ENCODE data around the gene CADM2.

The CADM2 gene

DNA sequence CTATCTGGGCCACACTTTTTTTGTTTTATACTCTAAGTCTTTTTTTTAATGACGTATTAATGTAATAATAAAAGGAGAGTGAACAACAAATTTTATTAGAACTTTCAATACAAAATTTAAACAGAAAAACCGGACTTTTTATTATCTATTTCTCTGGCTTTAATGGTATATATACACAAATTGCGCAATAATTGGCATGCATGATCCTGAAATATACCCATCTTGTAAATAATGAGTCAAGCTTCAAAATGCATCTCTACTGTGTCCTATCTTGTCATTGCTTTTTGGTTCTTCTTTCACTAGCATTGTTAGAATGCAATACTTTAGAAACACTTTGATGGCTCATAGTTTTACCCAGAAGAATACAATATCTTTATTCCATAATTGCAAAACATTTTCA, 963.6 kb downstream of the CADM2 start:
- no peak for DNase-seq (ENCODE audit: low read depth)
- in situ Hi-C loops (cut with HindIII; ENCODE audit: low sequenced_read_pairs) = no loop called here
- no peak overlapping the region for H3K4me3 ChIP-seq (ENCODE audit: low read depth, low read length)
- TF ChIP-seq, protein P1, sequence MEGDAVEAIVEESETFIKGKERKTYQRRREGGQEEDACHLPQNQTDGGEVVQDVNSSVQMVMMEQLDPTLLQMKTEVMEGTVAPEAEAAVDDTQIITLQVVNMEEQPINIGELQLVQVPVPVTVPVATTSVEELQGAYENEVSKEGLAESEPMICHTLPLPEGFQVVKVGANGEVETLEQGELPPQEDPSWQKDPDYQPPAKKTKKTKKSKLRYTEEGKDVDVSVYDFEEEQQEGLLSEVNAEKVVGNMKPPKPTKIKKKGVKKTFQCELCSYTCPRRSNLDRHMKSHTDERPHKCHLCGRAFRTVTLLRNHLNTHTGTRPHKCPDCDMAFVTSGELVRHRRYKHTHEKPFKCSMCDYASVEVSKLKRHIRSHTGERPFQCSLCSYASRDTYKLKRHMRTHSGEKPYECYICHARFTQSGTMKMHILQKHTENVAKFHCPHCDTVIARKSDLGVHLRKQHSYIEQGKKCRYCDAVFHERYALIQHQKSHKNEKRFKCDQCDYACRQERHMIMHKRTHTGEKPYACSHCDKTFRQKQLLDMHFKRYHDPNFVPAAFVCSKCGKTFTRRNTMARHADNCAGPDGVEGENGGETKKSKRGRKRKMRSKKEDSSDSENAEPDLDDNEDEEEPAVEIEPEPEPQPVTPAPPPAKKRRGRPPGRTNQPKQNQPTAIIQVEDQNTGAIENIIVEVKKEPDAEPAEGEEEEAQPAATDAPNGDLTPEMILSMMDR (IDR thresholded peaks at IDR 0.05; ENCODE audit: low read depth, low read length, missing control alignments) = no peak

GRCh38 chr3:85930718-85931117, 971.9 kb downstream of the CADM2 start:
- no peak overlapping the region for H3K4me3 ChIP-seq (ENCODE audit: low read depth, low read length)
- no peak for DNase-seq (ENCODE audit: low read depth)
- in situ Hi-C loops (cut with HindIII; ENCODE audit: low sequenced_read_pairs) = no loop called here
- TF ChIP-seq, protein P1 (IDR thresholded peaks at IDR 0.05; ENCODE audit: low read depth, low read length, missing control alignments) = no peak

GRCh38 chr3:85933326-85933725, 974.5 kb downstream of the CADM2 start:
- TF ChIP-seq, protein P1 (IDR thresholded peaks at IDR 0.05; ENCODE audit: low read depth, low read length, missing control alignments) = no peak
- in situ Hi-C loops (cut with HindIII; ENCODE audit: low sequenced_read_pairs) = no loop called here
- no peak for DNase-seq (ENCODE audit: low read depth)

DNA sequence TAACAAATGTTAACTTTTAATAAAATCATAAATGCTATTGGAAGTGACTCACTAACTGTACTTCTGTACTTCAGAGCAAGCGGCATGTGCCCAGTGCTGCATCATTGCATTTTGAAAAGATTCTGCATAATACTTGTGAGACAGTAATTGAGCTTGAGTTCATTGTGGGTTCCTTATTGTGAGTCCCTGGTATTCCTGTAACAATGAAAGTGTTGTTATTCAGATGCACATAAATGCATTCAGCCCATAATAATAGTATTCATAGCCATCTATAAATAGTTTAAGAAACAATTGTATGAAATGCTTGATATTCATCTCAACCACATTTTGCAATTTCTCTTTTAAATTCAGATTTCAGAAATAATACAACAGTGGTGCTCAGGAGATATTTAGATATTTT, 976.4 kb downstream of the CADM2 start:
- in situ Hi-C loops (cut with HindIII; ENCODE audit: low sequenced_read_pairs) = no loop called here
- TF ChIP-seq, protein P1 (IDR thresholded peaks at IDR 0.05; ENCODE audit: low read depth, low read length, missing control alignments) = no peak
- H3K4me3 ChIP-seq (ENCODE audit: low read depth, low read length) = no peak overlapping the region
- no peak for DNase-seq (ENCODE audit: low read depth)

More at GRCh38 chr3:85933326-85933725, 974.5 kb downstream of the CADM2 start:
- no peak overlapping the region for H3K4me3 ChIP-seq (ENCODE audit: low read depth, low read length)

GRCh38 chr3:85939074-85939482, 980.3 kb downstream of the CADM2 start:
- H3K4me3 ChIP-seq (ENCODE audit: low read depth, low read length) = no peak overlapping the region
- in situ Hi-C loops (cut with HindIII; ENCODE audit: low sequenced_read_pairs) = no loop called here
- DNase-seq (ENCODE audit: low read depth) = peak; percentile 33
- TF ChIP-seq, protein P1 (IDR thresholded peaks at IDR 0.05; ENCODE audit: low read depth, low read length, missing control alignments) = no peak

GRCh38 chr3:85950435-85950834, 991.6 kb downstream of the CADM2 start:
- no peak overlapping the region for H3K4me3 ChIP-seq (ENCODE audit: low read depth, low read length)
- TF ChIP-seq, protein P1 (IDR thresholded peaks at IDR 0.05; ENCODE audit: low read depth, low read length, missing control alignments) = no peak
- in situ Hi-C loops (cut with HindIII; ENCODE audit: low sequenced_read_pairs) = no loop called here
- DNase-seq (ENCODE audit: low read depth) = no peak

DNA sequence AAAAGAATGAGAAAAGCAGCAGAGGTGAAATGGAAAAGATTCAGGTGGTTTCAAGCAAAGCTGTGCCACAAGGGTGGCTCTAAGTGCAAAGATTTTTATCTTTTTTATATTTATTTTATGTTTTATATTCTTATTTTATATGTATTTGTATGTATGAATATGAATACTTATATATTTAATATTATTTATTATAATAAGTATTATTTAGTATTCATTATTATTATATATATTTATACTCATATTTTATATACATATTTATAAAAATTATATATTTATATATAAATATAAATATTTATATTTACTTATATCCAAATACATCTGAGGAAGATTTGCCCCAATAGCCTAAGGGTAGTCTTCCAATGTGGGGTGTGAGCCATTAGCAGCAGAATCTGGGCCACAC, 1002.0 kb downstream of the CADM2 start:
- H3K4me3 ChIP-seq (ENCODE audit: low read depth, low read length) = no peak overlapping the region
- in situ Hi-C loops (cut with HindIII; ENCODE audit: low sequenced_read_pairs) = no loop called here
- DNase-seq (ENCODE audit: low read depth) = no peak
- TF ChIP-seq, protein P1 (IDR thresholded peaks at IDR 0.05; ENCODE audit: low read depth, low read length, missing control alignments) = no peak
